HepG2 (cell line): Measurements from ENCODE around the gene STARD13. TPM values are rescaled to one million over a fixed set of nuclear protein-coding genes. Genes with fewer than 3 reads are reported as not detected.

ENCODE experiments used
- ASH2L ChIP-seq: fragments of 300-600, 200-600 bp; sonication (generic); IDR thresholded peaks from 2 replicates; pipeline ENCODE4 v1.7.0; 2017; ENCODE audit warnings: low read depth, mild to moderate bottlenecking, moderate library complexity, mixed read lengths, low read length; ENCODE audit not compliant: insufficient read length
- EP300 ChIP-seq, 3 experiments: sonication (generic) in 1 of 3; formaldehyde crosslinking in 1 of 3; IDR thresholded peaks; 2 replicates each; pipeline versions ENCODE4 v1.5.1 to v1.6.1; 2011 to 2020; ENCODE audit warnings: low read depth in 2 of 3, low read length in 2 of 3, borderline replicate concordance in 1 of 3, improper control_type of control experiment in 1 of 3, mild to moderate bottlenecking in 1 of 3, missing genetic modification reagents in 1 of 3, moderate library complexity in 1 of 3
- ERF ChIP-seq: IDR thresholded peaks from 2 replicates; pipeline ENCODE4 v1.6.1; 2018; ENCODE audit warnings: missing biosample characterization, missing genetic modification reagents
- KLF11 ChIP-seq: IDR thresholded peaks from 2 replicates; pipeline ENCODE4 v1.6.1; 2016; ENCODE audit warnings: missing compliant biosample characterization
- KLF6 ChIP-seq: IDR thresholded peaks from 2 replicates; pipeline ENCODE4 v1.8.0; 2016; ENCODE audit warnings: missing biosample characterization, missing genetic modification reagents
- MBNL3 ChIP-seq: fragments of 250-450 bp; sonication (Bioruptor Pico); conservative IDR thresholded peaks from 2 replicates; pipeline ENCODE4 v1.8.0; 2022; ENCODE audit warnings: mild to moderate bottlenecking, inconsistent platforms
- MED13 ChIP-seq: sonication (generic); formaldehyde crosslinking; IDR thresholded peaks from 2 replicates; pipeline ENCODE4 v1.5.0; 2020; ENCODE audit warnings: missing genetic modification reagents
- MXD4 ChIP-seq: IDR thresholded peaks from 2 replicates; pipeline ENCODE4 v1.6.1; 2016; ENCODE audit warnings: mild to moderate bottlenecking, missing biosample characterization, missing genetic modification reagents
- RBAK ChIP-seq: sonication (generic); formaldehyde crosslinking; IDR thresholded peaks from 2 replicates; pipeline ENCODE4 v1.5.1; 2020; ENCODE audit warnings: mild to moderate bottlenecking, missing genetic modification reagents
- ZKSCAN8 ChIP-seq: IDR thresholded peaks from 2 replicates; pipeline ENCODE4 v1.6.1; 2016; ENCODE audit warnings: borderline replicate concordance, missing genetic modification reagents, missing compliant biosample characterization
- ZMYM4 ChIP-seq: sonication (generic); formaldehyde crosslinking; IDR thresholded peaks from 2 replicates; pipeline ENCODE4 v1.8.1; 2023; ENCODE audit warnings: mild to moderate bottlenecking, missing genetic modification reagents
- ZNF264 ChIP-seq: sonication (generic); formaldehyde crosslinking; IDR thresholded peaks from 2 replicates; pipeline ENCODE4 v1.4.0; 2020; ENCODE audit warnings: missing genetic modification reagents
- ZSCAN9 ChIP-seq: IDR thresholded peaks from 2 replicates; pipeline ENCODE4 v1.6.1; 2016; ENCODE audit warnings: borderline replicate concordance
- polyA plus RNA-seq, 8 experiments: library from polyadenylated mRNA; depleted of rRNA in 3 of 8; stranded (reverse) in 7 of 8; unstranded in 1 of 8; fragments of >200 nt; fragmentation: Illumina TruSeq in 4 of 8; extraction: Trizol in 4 of 8; gene quantifications; 2 replicates each; pipeline versions ENCODE4 v1.2.1 to v1.2.3, GENCODE V29; 2011 to 2016; ENCODE audit warnings: low read depth in 4 of 8, missing spikeins in 1 of 8, mixed read lengths in 1 of 8; ENCODE audit not compliant: insufficient read depth in 1 of 8
- total RNA-seq, 5 experiments: library from RNA; depleted of rRNA; stranded (reverse); fragments of >200 nt; fragmentation: Illumina TruSeq; extraction: Trizol; gene quantifications; 2 replicates each; pipeline ENCODE4 v1.2.3, GENCODE V29; 2016; ENCODE audit warnings: low read depth in 1 of 5
- TF ChIP-seq, protein P1 (sequence below): sonication (generic); formaldehyde crosslinking; IDR thresholded peaks from 2 replicates; pipeline ENCODE4 v1.4.0; 2020; ENCODE audit warnings: missing genetic modification reagents
- TF ChIP-seq, protein P2 (sequence below): sonication (generic); formaldehyde crosslinking; IDR thresholded peaks from 2 replicates; pipeline ENCODE4 v1.4.0; 2020; ENCODE audit warnings: missing genetic modification reagents, low read depth, mild to moderate bottlenecking, borderline replicate concordance
- TF ChIP-seq, protein P3 (sequence below): sonication (generic); formaldehyde crosslinking; IDR thresholded peaks from 2 replicates; pipeline ENCODE4 v1.5.0; 2020; ENCODE audit warnings: mild to moderate bottlenecking, missing genetic modification reagents
- TF ChIP-seq, protein P4 (sequence below): sonication (generic); formaldehyde crosslinking; IDR thresholded peaks from 2 replicates; pipeline ENCODE4 v1.4.0; 2020; ENCODE audit warnings: missing genetic modification reagents, mild to moderate bottlenecking, borderline replicate concordance

The STARD13 gene
- total and polyA plus RNA-seq, 2 of the 13 experiments (the other 11 are each of a cell fraction or from before 2014, with no cell fraction given), result 12.8 to 14.3 TPM

DNA sequence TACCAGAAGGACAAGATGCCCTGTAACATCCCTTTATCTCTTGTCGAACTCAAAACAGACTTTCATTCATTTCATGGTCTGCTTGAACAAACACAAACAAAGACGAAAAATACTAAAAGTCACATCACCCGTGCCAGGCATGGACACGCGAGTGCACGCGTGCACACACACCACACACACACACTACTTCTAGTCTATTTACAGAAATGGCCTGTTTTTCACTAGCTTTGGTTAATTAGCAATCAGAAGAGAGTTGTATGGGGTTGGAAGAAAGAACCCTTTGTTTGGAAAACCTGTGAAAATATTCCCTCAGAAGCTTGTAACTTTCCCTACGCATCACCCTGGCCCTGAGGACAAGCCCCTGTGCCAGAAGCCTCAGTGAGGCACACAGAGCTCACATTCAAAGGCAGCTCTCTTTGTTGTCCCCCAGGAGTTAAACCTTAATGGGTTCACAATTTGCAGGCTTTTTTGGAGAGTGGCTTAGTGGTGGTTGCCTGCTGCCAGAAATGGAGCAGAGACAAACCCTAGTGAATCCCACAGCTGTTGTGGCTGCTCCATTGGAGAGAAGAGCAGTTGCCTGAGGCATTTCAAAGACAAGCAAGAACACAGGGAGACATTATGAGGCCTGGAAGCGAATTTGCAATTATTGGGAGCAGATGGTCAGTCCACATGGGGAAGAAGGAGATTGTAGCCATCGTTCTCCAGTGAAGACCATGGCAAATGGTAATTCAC is 55.9 kb downstream of the STARD13 start (continued):
- TF ChIP-seq, protein P1, sequence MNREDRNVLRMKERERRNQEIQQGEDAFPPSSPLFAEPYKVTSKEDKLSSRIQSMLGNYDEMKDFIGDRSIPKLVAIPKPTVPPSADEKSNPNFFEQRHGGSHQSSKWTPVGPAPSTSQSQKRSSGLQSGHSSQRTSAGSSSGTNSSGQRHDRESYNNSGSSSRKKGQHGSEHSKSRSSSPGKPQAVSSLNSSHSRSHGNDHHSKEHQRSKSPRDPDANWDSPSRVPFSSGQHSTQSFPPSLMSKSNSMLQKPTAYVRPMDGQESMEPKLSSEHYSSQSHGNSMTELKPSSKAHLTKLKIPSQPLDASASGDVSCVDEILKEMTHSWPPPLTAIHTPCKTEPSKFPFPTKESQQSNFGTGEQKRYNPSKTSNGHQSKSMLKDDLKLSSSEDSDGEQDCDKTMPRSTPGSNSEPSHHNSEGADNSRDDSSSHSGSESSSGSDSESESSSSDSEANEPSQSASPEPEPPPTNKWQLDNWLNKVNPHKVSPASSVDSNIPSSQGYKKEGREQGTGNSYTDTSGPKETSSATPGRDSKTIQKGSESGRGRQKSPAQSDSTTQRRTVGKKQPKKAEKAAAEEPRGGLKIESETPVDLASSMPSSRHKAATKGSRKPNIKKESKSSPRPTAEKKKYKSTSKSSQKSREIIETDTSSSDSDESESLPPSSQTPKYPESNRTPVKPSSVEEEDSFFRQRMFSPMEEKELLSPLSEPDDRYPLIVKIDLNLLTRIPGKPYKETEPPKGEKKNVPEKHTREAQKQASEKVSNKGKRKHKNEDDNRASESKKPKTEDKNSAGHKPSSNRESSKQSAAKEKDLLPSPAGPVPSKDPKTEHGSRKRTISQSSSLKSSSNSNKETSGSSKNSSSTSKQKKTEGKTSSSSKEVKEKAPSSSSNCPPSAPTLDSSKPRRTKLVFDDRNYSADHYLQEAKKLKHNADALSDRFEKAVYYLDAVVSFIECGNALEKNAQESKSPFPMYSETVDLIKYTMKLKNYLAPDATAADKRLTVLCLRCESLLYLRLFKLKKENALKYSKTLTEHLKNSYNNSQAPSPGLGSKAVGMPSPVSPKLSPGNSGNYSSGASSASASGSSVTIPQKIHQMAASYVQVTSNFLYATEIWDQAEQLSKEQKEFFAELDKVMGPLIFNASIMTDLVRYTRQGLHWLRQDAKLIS, result no peak
- no peak for TF ChIP-seq KLF6 (CRISPR knock-in tag)
- no peak; the same call in 1 of the 2 replicates for TF ChIP-seq MED13 (CRISPR knock-in tag)
- no peak for TF ChIP-seq RBAK
- TF ChIP-seq ASH2L, result peak; percentile 16
- peak in 1 of 2 experiments; percentile 89; a peak in 2 of 4 replicates for TF ChIP-seq EP300 (IDR thresholded peaks at IDR 0.05; ENCODE audit: low read depth in 2 of 2, low read length in 2 of 2)
- no peak; the same call in 1 of the 2 replicates for TF ChIP-seq EP300 (CRISPR knock-in tag; IDR thresholded peaks at IDR 0.05; ENCODE audit: borderline replicate concordance)
- TF ChIP-seq, protein P2, sequence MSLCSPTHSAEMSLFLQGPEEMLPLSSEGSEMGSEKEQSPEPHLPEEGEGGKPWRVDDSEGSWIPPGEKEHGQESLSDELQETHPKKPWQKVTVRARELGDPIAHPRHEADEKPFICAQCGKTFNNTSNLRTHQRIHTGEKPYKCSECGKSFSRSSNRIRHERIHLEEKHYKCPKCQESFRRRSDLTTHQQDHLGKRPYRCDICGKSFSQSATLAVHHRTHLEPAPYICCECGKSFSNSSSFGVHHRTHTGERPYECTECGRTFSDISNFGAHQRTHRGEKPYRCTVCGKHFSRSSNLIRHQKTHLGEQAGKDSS (CRISPR knock-in tag), result peak; percentile 52
- TF ChIP-seq ZNF264 (CRISPR knock-in tag), result peak; percentile 82
- peak; percentile 60; the same call in 1 of the 2 replicates for TF ChIP-seq ZMYM4 (CRISPR knock-in tag)
- peak; percentile 28; the same call in 1 of the 2 replicates for TF ChIP-seq ZKSCAN8 (CRISPR knock-in tag)
- TF ChIP-seq MXD4 (CRISPR knock-in tag), result no peak
- TF ChIP-seq MBNL3 (CRISPR knock-in tag), result no peak
- TF ChIP-seq, protein P3, sequence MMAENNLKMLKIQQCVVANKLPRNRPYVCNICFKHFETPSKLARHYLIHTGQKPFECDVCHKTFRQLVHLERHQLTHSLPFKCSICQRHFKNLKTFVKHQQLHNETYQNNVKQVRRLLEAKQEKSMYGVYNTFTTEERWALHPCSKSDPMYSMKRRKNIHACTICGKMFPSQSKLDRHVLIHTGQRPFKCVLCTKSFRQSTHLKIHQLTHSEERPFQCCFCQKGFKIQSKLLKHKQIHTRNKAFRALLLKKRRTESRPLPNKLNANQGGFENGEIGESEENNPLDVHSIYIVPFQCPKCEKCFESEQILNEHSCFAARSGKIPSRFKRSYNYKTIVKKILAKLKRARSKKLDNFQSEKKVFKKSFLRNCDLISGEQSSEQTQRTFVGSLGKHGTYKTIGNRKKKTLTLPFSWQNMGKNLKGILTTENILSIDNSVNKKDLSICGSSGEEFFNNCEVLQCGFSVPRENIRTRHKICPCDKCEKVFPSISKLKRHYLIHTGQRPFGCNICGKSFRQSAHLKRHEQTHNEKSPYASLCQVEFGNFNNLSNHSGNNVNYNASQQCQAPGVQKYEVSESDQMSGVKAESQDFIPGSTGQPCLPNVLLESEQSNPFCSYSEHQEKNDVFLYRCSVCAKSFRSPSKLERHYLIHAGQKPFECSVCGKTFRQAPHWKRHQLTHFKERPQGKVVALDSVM (CRISPR knock-in tag), result no peak
- TF ChIP-seq KLF11 (CRISPR knock-in tag), result peak; percentile 61; the same call in 1 of the 2 replicates
- TF ChIP-seq ZSCAN9 (CRISPR knock-in tag), result peak; percentile 41; the same call in 1 of the 2 replicates
- peak; percentile 72; the same call in 1 of the 2 replicates for TF ChIP-seq ERF
- TF ChIP-seq, protein P4, sequence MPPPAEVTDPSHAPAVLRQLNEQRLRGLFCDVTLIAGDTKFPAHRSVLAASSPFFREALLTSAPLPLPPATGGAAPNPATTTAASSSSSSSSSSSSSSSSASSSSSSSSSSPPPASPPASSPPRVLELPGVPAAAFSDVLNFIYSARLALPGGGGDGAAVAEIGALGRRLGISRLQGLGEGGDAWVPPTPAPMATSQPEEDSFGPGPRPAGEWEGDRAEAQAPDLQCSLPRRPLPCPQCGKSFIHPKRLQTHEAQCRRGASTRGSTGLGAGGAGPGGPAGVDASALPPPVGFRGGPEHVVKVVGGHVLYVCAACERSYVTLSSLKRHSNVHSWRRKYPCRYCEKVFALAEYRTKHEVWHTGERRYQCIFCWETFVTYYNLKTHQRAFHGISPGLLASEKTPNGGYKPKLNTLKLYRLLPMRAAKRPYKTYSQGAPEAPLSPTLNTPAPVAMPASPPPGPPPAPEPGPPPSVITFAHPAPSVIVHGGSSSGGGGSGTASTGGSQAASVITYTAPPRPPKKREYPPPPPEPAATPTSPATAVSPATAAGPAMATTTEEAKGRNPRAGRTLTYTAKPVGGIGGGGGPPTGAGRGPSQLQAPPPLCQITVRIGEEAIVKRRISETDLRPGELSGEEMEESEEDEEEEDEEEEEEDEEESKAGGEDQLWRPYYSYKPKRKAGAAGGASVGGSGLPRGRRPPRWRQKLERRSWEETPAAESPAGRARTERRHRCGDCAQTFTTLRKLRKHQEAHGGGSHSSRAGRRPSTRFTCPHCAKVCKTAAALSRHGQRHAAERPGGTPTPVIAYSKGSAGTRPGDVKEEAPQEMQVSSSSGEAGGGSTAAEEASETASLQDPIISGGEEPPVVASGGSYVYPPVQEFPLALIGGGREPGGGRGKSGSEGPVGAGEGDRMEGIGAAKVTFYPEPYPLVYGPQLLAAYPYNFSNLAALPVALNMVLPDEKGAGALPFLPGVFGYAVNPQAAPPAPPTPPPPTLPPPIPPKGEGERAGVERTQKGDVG (CRISPR knock-in tag), result 0 out of 2 replicates have a peak, but pooled peaks have one; percentile 55
